ENCODE measurements around the gene SLFNL1.

Gene SLFNL1

DNA sequence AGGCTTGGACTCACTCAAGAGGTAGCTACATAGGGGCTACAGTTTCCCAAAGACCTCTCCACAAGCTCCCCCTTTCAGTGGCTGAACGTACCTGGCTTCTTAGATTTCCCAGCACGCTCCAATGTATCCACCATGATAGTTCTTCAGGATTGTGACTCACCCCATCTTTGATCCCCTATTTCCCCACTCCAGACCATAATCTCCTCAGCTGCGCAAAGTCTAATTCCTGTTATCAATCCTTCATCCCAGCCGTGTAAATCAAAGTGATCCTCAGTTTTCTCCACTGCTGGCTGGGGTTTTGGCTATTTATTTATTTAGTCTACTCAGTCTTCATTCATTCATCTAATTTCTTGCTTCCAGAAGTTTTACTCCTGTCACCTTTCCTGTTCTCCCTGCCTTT is 55.1 kb downstream of the SLFNL1 start:
- no peak overlapping the region for H3K4ac ChIP-seq (ENCODE audit: low read depth, low read length)
- no CpG with 5 or more reads among the region's 4 CpGs for WGBS (ENCODE audit: extremely low coverage, insufficient coverage, low lambda C conversion rate)
- no peak overlapping the region for H3K4me2 ChIP-seq (ENCODE audit: low read length)

More for the DNA sequence above, 55.1 kb downstream of the SLFNL1 start:
- Histone ChIP-seq H2BK120ac (ENCODE audit: low read depth, low read length) (no peak overlapping the region), H2AK5ac (ENCODE audit: low read length) (no peak overlapping the region), H2BK15ac (replicated peaks; ENCODE audit: low read depth) (no peak overlapping the region), H3K36me3 (ENCODE audit: control insufficient read depth, insufficient read depth, low read length) (no peaks in the 10 kb centered on the region), H4K5ac (ENCODE audit: low read length) (no peak overlapping the region), H3K4me3 (ENCODE audit: low read length) (no peak overlapping the region), H3K56ac (ENCODE audit: low read length) (no peak overlapping the region), H4K8ac (ENCODE audit: low read depth, low read length) (no peak overlapping the region), H2BK5ac (ENCODE audit: low read length) (no peak overlapping the region), H3K18ac (ENCODE audit: low read length) (no peak overlapping the region), H3K79me1 (ENCODE audit: low read length) (no peaks in the 10 kb centered on the region), H3K9ac (ENCODE audit: low read length) (no peak overlapping the region), H3K27ac (ENCODE audit: low read depth, low read length) (no peak overlapping the region), H3K27me3 (ENCODE audit: insufficient read depth, low read length, poor library complexity) (no peaks in the 10 kb centered on the region), H3K79me2 (ENCODE audit: control insufficient read depth, insufficient read depth, low read length) (no peaks in the 10 kb centered on the region), H3K23ac (ENCODE audit: low read length) (no peak overlapping the region), H3K4me1 (ENCODE audit: control insufficient read depth, low read depth, low read length) (peaks cover 3% of the 10 kb centered on the region)
- DNase-seq, result no peak
